NCI-H1105 (cell line): ENCODE measurements around the gene PLD6.
"Not testable (repeated sequence)": the region's sequence is repeated elsewhere in the genome, so short reads cannot be mapped to it uniquely, and the experiment has no call there.

Experiments used
- DNase-seq: peaks from one replicate; lab custom pipeline; 2025; lab: John Stamatoyannopoulos, UW

PLD6 gene

DNA sequence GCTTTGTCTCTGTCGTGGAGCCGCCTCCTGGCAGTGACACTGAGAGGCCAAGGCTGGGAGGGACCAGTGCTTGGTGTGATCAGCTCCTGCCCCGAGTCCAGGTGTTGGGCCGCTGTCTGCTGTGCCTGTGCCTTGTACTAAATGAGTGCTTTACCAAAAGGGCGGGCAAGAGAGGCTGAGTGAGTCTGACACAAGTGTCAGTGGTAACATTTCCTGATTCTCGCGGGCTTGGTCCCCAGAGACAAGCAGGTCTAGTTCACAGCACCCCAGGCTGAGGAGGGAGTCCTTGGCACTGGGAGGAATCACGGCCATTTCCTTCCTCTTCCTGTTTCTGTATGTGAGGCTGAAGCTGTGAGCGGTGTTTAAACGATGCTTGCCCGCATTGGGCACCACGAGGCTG lies 30.2 kb downstream of the PLD6 start:
- DNase-seq = no peak

DNA sequence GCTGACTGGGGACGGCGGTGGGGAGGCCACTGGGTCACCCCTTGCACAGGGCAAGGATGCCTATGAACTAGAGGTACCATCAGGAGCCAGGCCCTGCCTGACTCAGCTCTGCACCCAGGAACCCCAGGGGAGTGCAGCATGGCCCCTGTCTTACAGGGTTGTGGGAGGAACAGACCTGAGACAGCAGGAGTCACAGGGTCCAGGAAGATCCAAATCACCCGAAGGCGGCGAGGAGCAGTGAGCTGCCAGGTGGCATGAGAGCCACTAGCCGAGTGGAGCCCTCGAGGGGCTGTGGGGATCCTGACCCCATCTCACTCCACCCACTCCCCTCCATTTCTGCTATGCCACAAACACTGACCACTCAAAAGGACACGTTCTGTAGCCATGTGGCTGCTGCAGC lies 30.8 kb downstream of the PLD6 start:
- DNase-seq = no peak

DNA sequence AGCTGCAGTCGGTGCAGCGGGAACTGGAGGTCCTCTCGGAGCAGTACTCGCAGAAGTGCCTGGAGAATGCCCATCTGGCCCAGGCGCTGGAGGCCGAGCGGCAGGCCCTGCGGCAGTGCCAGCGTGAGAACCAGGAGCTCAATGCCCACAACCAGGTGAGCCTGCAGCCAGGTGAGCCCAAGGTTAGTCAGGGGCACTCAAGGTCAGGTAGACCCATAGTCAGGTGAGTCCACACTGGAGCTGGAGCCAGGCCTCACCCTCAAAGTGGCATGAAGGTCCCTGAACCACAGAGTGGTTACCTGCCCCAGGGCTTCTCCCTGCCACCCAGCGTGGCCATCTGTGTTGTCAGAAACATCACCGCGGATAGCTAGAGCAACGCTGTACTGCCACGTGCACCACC lies 32.2 kb downstream of the PLD6 start:
- DNase-seq = no peak

DNA sequence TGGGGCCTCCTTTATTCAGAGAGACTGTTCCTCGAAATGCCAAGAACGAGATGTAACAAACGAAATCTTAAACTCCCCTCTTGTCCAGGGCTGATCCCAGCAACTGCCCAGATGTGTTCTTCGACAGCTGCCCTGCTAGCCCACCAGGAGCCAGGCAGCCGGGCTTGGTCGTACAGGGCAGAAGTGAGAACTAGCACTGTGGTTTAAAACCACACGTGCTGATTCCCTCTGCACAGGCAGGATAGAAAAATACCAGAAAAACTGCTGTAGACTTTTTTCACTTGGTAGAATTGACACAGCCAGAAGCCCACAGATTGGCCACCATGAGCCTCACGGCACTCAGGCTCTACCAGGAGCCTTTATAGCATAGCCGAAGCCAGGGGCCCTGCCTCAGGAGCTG lies 33.1 kb downstream of the PLD6 start:
- DNase-seq = no peak

DNA sequence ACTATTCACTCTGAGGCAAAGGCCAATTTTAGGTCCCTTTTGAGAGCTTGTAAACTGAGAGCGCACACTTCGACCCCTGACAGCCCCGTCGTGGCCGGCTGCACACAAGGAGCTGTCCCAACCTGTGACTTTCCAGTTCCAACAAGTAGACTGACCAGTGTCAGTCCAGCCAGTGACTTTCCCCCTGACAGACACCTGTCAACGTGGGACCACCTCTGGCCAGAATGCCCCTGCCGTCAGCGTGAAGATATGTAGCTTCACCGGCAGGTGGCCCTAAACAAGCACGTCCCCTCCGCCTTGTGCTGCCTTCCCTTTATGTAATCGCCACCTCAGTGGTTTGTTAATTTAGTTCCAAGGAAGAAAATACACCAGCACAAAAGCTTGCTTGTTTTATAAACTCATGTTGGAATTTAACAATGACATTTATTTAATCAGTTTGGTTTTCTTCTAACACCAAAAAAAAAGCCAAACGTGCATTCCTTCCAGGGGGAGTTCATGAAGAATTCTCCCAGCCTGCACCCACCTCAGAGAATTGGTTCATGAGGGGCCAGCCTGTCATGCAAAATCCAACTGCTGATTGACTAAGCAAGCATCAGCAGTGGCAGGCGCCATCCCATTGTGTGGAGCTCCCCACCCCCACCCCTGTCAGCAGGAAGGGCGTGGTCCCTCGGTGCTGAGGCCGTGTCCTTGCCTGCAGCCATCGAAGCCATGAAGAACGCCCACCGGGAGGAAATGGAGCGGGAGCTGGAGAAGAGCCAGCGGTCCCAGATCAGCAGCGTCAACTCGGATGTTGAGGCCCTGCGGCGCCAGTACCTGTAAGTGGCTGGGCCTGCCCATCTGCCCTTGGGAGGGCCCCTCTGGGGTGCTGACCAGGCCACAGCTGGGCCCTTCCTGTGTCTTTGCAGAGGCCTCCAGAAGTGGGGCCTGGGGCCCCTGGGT lies 33.9 kb downstream of the PLD6 start:
- no peak for DNase-seq

DNA sequence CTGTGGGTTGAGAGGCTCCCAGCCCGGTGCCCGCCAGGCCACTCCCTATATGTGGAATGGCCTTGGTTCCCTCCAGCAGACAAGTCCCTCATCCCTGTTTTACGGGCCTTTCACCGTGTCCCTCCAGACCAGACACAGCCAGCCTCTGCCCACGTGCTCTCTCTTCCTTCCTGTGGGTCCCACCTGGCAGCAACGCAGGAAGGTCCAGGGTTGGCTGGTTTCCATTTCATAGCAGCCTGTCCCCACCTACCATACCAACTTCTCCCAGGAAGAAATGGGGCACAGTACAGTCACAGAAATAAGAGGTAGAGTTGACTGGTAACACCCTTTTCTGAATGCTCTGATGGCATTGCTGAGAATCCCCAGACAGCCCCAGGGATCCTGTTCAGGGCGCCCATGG lies 34.9 kb downstream of the PLD6 start:
- no peak for DNase-seq

DNA sequence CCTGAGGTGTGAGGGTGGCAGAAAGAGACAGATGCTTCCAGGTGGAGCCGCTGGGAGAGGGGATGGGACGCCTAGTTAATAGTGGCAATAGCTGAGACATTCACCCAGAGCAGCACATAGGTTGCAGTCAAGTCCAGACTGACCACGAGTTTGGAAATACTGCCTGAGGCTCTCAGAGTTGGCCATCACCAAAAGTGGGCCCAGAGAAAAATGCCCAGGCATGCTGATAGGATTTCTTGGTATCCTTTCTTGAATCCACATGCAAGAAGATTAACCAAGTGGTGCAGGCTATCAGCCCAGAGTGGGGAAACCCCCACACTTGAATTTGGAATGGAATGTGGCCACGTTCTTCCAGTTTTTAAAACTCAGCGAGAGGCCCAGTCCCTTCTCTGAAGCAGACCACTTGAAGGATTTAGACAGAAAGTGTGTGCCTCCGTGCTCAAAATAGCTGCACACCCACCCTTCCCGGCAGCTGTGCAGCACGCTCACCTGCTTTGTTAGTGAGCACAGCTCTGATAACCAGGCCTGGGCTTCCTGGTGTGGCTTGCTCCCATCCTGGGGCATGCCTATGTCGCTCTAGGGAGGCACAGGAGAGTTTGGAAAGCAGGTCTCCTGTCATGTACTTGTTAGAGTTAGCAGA lies 35.7 kb downstream of the PLD6 start:
- no peak for DNase-seq

DNA sequence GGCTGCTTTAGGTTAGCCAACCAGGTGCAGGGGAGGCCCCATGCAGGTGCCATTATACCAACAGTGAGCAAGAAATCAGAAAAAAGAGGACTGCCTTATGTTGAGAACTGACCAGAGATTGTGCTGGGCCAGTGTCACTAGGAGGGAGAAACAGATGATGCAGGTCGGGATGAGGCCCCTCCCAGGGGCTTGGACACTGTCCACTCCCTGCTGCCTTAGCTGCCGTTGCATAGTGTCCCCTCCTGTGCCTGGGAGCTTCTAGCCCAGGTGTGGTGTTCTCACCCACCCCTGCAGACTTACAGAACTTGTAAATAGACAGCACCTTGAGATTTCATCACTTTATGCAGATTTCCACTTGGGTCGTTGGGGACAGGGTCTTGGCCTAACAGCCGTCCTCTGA lies 36.7 kb downstream of the PLD6 start:
- no peak for DNase-seq

DNA sequence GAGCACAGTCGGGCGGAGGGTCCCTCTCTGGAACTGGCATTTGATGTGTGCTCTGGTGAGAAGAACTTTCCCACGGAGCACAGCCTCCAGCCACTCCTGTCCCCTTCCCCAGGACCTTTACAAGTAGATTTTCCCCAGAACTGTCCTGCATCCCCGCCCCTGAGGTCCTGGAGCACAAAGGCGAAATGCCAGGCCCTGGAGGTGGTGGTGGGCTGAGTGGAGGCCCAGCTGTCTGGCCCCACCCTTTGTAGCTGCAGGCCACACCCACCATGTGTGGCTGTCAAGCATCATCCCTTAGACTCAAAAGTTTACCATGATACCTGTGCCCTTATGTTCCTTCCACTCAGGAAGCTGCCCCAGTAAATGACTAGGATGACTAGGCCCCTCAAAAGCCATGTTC lies 37.7 kb downstream of the PLD6 start:
- DNase-seq = no peak

DNA sequence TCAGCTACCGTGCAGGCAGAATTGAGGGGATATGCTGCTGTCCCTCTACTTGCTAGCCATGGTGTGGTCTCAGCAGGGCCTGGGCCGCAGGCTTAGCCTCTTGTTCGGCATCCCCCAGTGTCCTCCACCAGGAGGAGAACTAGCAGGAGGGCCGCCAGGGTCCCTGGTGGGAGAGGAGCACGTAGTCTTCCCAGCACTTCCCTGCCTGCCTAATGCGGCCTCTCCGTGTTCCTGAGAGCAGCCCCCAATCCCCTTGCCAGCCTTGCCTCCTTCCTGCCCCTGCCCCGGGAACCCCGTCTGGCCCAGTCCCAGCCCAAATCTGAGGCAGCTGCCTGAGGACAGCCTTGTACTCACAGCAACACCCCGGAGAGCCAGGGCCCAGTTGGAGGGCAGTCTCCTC lies 38.1 kb downstream of the PLD6 start:
- DNase-seq = no peak

DNA sequence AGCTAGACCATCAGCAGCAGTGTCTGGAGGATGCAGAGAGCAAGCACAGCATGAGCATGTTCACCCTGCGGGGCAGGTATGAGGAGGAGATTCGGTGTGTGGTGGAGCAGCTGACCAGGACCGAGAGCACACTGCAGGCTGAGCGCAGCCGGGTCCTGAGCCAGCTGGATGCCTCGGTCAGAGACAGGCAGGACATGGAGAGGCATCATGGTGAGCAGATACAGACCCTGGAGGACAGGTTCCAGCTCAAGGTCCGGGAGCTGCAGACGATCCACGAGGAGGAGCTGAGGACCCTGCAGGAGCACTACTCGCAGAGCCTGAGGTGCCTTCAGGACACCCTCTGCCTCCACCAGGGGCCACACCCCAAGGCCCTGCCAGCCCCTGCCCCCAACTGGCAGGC lies 38.8 kb downstream of the PLD6 start:
- DNase-seq = no peak

DNA sequence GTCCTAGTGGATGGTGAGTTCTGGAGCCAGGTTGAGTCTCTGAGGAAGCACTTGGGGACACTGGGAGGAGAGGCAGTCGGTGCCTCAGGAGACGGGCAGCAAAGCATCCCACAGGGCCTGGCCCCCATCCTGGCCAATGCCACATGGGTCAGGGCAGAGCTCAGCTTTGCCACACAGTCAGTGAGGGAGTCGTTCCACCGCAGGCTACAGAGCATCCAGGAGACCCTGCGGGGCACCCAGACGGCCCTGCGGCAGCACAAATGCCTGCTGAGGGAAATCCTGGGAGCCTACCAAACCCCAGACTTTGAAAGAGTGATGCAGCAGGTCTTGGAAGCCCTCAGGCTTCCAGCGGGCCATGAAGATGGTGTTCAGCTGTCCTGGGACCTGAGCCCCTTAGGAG lies 39.7 kb downstream of the PLD6 start:
- DNase-seq = no peak

DNA sequence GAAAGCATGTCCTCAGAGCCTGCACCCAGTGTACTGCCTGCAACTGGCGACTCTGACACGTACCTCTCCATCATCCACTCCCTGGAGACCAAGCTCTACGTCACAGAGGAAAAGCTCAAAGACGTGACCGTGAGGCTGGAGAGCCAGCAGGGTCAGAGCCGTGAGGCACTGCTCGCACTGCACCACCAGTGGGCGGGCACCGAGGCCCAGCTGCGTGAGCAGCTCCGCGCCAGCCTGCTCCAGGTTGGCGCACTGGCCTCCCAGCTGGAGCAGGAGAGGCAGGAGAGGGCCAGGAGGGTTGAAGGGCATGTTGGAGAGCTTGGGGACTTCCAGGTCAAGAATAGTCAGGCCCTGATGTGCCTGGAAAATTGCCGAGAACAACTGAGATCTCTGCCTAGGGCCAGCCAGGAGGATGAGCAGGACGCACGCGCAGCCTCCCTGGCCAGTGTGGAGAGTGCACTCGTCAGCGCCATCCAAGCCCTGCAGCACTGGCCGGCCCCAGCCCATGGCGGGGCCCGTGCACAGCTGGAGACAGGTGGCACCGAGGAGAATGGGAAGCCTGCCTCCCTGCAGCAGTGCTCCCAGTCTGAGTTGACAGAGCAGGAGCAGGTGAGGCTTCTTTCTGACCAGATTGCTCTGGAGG lies 40.3 kb downstream of the PLD6 start:
- no peak for DNase-seq

DNA sequence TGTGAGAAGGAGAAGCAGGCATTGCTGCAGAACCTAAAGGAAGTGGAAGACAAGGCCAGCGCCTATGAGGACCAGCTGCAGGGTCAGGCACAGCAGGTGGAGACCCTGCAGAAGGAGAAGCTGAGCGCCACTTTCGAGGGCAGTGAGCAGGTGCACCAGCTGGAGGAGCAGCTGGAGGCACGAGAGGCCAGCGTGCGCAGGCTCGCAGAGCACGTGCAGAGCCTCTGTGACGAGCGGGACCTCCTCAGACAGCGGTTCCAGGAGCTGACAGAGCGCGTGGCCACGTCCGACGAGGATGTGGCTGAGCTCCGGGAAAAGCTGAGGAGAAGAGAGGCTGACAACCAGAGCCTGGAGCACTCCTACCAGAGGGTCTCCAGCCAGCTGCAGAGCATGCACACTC lies 41.5 kb downstream of the PLD6 start:
- DNase-seq = no peak

DNA sequence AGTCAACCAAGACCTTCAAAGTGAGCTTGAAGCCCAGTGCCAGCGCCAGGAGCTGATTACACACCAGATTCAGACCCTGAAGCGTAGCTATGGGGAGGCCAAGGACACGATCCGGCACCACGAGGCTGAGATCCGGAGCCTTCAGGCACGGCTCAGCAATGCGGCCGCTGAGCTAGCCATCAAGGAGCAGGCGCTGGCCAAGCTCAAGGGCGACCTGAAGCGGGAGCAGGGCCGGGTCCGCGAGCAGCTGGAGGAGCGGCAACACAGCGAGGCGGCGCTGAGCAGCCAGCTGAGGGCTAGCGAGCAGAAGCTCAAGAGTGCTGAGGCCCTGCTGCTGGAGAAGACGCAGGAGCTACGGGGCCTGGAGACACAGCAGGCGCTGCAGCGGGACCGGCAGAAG lies 42.0 kb downstream of the PLD6 start:
- DNase-seq = no peak

DNA sequence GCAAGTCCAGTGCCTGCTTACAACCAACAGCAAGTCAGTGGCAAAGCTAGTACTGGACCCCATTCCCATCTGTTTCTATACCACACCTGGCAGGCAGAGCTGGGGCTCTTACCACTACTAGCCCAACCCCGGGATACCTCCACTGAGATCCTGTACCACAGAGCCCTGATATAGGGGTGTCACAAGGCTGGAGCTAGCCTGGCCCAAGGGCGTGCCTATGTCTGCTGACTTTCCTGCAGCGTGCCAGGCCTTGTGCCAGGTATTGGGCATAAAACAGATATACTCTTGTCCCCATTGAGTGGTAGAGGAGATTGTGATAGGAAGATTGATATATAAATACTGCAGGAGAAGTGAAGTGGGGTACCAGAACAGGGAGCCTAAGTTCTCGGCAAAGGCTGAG lies 44.4 kb downstream of the PLD6 start:
- DNase-seq = no peak

DNA sequence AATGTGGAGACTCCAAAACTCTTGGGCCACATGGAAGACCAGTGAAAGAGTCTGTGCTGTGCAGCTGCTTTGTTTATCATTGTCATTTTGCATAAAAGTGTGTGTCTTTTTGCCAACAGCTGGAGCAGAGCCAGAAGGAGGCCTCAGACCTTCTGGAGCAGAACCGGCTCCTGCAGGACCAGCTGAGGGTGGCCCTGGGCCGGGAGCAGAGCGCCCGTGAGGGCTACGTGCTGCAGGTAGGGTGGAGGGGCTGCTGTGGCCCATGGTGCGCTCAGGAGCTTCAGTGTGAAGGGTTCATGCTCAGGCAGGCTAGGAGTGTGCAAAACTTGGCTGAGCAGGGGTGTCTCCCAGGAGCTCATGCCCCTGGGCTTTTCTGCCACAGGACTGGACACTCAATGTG lies 45.0 kb downstream of the PLD6 start:
- DNase-seq = no peak

DNA sequence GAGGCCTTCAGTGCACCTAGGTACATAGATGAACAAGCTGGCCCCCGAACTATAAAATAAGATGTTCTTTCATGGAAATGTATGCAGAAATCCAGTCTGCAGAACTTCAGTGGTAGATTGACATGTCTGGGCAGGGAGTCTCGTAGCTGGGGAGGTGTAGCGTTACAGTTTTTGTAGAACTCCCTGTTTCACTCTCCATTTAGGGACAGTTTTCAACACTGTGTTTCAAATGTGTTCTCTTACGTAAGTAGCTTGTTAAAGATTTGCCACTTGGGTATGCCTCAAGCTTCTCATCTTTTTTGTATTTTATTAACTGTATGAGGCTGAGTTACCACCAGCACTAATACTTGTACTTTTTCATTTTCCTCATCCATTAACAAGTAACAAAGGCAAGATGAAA lies 46.6 kb downstream of the PLD6 start:
- DNase-seq = no peak

DNA sequence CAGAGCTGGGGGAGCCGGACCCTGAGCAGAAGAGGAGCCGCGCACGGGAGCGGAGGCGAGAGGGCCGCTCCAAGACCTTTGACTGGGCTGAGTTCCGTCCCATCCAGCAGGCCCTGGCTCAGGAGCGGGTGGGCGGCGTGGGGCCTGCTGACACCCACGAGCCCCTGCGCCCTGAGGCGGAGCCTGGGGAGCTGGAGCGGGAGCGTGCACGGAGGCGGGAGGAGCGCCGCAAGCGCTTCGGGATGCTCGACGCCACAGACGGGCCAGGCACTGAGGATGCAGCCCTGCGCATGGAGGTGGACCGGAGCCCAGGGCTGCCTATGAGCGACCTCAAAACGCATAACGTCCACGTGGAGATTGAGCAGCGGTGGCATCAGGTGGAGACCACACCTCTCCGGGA lies 47.6 kb downstream of the PLD6 start:
- not testable (repeated sequence) for DNase-seq

DNA sequence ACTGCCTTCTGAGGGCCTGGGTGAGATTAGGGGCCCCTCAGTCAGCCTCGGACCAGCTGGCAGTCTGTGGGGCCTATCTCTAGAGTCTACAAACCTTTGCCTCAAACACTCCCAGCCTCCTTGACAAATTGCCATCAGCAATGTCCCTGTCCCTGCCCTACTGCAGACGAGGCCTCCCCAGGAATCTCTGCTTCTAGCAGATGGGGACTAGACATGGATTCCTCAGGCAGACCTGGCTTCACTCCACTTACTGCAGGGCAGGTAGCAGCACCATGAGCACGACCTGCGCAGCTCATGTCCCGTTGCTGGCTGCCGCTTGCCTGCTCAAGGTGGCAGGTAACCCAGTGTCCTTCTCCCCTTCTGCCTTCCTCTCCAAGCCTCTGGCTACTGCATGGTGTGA lies 49.1 kb downstream of the PLD6 start:
- DNase-seq = no peak

DNA sequence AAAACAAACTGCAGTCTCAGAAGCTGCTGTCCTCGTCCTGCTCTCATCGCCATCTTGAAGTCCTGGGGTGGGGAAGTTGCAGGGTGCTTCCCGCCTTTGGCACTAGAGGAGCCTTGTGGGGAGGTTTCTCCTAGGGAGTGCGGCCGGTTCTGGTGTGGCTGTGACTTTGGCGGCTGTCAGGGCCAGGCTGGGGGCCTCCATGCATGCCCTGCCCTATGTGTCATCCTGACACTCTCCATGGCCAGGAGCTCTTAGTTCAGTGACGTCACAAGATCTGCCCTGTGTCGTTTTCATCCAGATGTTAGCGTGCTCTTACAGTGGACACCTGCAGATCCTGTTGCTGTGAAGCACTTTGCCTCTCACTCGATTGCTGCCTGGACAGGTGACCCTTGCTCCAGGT lies 49.6 kb downstream of the PLD6 start:
- no peak for DNase-seq

DNA sequence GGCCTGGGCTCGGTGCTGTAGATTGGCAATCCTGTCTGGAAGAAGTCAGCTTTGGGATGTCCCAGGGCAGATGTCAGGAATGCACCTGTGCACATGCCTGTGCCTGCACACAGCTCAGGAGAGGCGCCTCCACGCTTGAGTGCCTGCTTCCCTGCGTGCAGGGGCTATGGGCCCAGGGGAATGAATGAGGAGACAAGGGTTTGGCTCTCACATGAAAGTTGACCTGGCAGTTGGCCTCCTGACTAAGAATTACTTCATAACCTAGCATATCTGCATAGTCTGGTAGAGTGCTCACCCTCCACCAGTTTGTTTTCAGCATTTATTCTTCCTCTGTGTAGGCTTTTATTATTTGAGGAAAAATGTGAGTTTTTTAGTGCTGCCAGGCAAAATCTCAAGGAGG lies 50.0 kb downstream of the PLD6 start:
- DNase-seq = no peak

DNA sequence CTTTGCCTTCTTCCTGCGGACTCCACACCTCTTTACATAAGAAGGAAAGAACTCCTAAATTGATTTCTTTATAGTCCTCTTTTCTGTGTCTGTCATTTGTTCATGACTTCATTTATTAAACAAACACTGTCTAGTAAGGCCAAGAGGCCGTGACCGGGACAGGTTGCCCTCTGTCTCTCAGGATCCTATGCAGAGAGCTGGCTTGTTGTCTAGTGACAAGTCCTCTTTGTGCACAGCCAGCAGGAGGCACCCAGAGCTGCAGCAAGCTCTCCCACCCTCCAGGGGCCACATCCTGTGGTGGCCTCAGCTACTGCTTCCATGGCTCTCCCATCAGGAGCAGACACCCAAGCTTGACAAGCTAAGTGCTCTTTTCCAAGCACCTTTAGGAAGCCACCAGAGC lies 50.6 kb downstream of the PLD6 start:
- DNase-seq = no peak
